Suppressor macrophage treated with lipopolysaccharide for 4 hours (primary cell): ENCODE data around the gene PMPCB.

ENCODE experiments used
- DNase-seq: peaks from one replicate; pipeline ENCODE4 v3.0.0-alpha.2; 2020

PMPCB gene

DNA sequence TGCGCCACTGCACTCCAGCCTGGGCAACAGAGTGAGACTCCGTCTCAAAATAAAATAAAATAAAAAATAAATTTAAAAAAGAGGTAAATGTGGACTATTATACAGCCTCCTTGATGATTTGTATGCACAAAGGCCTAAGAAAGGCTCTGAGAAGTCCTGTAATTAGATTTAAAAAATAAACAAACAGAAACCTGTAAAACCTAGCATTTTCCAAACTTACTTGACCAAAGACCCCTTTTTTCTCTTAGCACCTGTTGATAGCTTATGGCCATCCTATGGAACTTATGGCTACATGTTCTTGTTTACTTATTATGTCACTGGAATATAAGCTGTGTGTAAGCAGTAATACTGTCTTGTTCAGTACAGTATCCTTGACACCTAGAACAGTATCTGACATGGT lies 41.6 kb downstream of the PMPCB start:
- DNase-seq = no peak

- no peak for DNase-seq
Measured at GRCh38 chr7:103341466-103341865, 44.2 kb downstream of the PMPCB start.

GRCh38 chr7:103343332-103343731 lies 46.1 kb downstream of the PMPCB start:
- no peak for DNase-seq

GRCh38 chr7:103343758-103344452 lies 46.7 kb downstream of the PMPCB start:
- peak; percentile 37 for DNase-seq

DNA sequence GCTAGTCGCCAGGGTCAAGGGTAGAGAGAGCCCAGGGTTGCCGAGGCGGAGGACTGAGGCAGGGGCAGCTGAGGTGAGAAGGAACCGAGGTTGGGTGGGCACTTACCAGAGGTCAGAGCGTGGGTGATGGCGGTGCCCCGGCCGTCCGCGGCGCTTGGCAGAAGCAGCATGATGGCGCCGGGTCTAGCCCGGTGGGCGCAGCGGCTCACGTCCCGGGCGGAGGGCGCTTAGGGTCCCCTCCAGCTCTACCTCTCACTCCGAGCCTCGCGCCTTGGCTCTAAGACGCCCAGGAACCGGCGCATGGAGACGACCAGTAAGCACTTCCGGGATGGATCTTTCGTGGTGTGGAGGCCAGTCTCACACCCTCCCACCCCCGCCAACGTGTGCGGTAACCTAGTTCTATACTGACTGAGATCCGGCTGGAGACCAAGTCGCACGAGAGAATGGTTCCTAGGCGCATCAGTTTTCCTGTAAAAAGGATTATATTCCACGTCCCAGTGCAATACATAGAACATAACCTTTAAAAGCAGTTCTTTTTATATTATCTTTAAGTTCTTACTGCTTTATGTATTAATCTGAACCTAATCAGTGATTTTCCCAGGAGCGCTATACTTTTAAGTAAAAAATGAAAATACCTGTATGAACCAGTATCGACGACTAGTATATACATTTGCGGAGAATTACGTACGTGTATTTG lies 47.4 kb downstream of the PMPCB start, which contains the start of gene DNAJC2:
DNAJC2 (minus strand) TSS at position 315 of the 697 bp plus-strand sequence; CDS start at position 170, 145 bp downstream.
- DNase-seq = peak; percentile 92

DNA sequence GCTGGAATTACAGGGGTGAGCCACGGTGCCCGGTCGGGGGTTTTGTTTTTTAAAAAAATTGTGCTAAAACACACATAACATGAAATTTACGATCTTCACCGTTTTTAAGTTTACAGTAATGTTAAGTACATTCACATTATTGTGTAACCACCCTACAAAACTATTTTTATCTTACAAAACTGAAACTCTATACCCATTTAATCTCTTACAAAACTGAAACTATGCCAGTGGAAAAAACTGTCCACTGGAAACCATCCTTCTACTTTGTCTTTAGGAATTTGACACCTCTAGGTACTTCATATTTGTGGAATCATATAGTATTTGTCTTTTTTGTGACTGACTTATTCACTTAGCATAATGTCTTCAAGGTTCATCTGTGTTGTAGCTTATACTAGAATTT lies 49.2 kb downstream of the PMPCB start:
- peak; percentile 58 for DNase-seq

DNA sequence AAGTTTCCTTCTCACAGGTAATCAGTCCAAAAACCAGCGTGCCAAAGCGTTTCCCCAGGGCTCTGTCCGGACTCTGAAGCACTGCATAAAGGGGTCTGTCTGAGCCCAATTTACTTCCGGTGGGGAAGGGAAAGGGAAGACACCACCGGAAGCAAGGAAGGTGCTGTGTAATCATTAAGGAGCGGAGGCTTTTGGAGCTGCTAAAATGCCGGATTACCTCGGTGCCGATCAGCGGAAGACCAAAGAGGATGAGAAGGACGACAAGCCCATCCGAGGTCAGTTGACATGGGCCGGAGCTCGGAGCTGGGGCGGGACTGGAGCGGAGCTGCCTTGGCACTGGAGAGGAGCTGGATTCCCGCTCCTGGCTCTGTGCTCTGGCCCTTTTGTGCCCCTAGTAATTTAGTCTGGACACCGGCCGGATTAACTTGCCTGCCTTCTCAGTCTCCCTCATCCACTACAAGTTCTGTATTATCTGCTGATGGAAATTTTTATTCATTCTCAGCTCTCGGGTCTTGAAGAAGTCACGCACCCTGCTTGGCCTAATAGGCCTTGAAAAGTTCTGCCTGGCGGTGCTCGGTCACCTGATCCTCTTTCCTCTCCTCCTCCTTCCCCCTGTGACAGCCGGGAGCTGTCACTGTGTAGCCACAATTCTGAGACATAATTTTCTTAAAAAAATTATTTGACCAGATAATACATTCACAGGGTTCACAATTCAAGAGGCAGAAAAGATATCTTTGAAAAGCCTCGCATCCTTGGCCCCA lies 50.5 kb downstream of the PMPCB start, which contains the start of gene PSMC2:
PSMC2 (plus strand) TSS at position 137 of the 761 bp plus-strand sequence; CDS start at position 206, 69 bp downstream.
- peak; percentile 86 for DNase-seq

GRCh38 chr7:103348452-103348851 lies 51.2 kb downstream of the PMPCB start:
- DNase-seq = no peak

DNA sequence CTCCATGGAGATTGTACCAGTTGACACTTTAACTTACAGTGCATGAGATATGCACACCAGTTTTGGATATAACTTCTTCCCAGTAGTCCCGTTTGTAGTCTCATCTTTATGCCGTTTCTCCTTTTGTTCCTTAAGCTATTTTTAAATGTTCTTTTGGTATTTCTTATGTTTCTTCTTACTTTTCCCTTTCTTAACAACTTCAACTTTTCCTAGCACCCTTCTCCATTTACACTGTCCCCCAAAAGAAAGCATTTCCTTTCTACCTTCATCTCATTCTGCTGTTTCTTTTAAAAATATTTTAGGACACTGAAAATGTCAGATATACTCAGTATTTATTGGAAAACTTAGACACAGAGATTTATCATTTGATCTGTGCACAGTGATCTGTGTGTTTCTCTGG lies 51.7 kb downstream of the PMPCB start:
- no peak for DNase-seq

DNA sequence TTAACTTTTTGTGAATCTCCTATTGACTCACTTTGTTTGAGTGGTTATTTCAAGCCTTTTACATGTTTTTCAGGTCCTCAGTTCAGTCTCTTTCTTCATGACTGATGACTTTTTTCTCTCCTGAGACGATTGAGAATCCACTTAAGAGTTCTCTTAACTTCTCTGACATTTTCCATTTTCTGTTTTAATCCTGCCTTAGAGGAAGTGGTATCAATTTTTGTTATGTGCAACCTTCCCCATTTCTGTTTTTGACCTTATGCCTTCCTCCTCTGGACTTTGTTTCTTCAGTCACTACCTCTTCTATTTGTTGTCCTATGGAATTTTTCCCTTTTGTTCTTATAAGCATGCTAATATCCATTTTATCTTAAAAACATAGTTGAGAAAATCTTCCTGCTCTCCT lies 52.6 kb downstream of the PMPCB start:
- peak; percentile 56 for DNase-seq
